WTC11 (cell line): ENCODE results near the gene KLHL25. TPM values are rescaled to one million over a fixed set of nuclear protein-coding genes. Genes with fewer than 3 reads are reported as not detected.
A peak's percentile ranks its signal among the peaks of the same experiment; 100 is the strongest.

Experiments
- ATAC-seq: fragments of 200-7000 bp; cut with Tn5 transposase; 2 replicates; pipeline ENCODE4 v1.10.0; 2021; ENCODE audit warnings: mild to moderate bottlenecking, moderate library complexity
- CTCF ChIA-PET: fragments of 300-600 bp; sonication (Branson Sonifier 250); formaldehyde crosslinking; loops from one replicate; lab custom pipeline; 2021; ENCODE audit warnings: antibody characterized with exemption; lab: Charles Lee
- POLR2A ChIA-PET: fragments of 350-600 bp; sonication (Branson Sonifier 250); formaldehyde crosslinking; loops from one replicate; lab custom pipeline; 2021; ENCODE audit warnings: antibody characterized with exemption; lab: Charles Lee
- DNase-seq: peaks from one replicate; pipeline ENCODE4 v3.0.0; 2021; ENCODE audit warnings: low spot score
- H3K27ac Mint-ChIP-seq: 2 replicates; pipeline ENCODE4 v1.8.0; 2021; ENCODE audit warnings: mixed read lengths
- H3K27me3 Mint-ChIP-seq: 2 replicates; pipeline ENCODE4 v1.8.0; 2021; ENCODE audit warnings: low read depth, mild to moderate bottlenecking, moderate library complexity, mixed read lengths
- H3K36me3 Mint-ChIP-seq: 2 replicates; pipeline ENCODE4 v1.8.0; 2021; ENCODE audit warnings: mixed read lengths
- H3K4me1 Mint-ChIP-seq: 2 replicates; pipeline ENCODE4 v1.8.0; 2022; ENCODE audit warnings: mixed read lengths
- H3K4me3 Mint-ChIP-seq: 2 replicates; pipeline ENCODE4 v1.8.0; 2021; ENCODE audit warnings: mild to moderate bottlenecking, moderate library complexity, mixed read lengths
- H3K9me3 Mint-ChIP-seq: 2 replicates; pipeline ENCODE4 v1.8.0; 2021; ENCODE audit warnings: mixed read lengths
- ESRRA ChIP-seq: sonication (generic); formaldehyde crosslinking; IDR thresholded peaks from 2 replicates; pipeline ENCODE4 v1.8.1; 2022; ENCODE audit warnings: mild to moderate bottlenecking, missing genetic modification reagents, borderline replicate concordance
- FOXP1 ChIP-seq: sonication (generic); formaldehyde crosslinking; IDR thresholded peaks from 2 replicates; pipeline ENCODE4 v1.8.0; 2022; ENCODE audit warnings: missing genetic modification reagents, mild to moderate bottlenecking, moderate library complexity, borderline replicate concordance
- IRF2 ChIP-seq: sonication (generic); formaldehyde crosslinking; IDR thresholded peaks from 2 replicates; pipeline ENCODE4 v1.8.0; 2022; ENCODE audit warnings: low read depth, missing genetic modification reagents, borderline replicate concordance
- MXD4 ChIP-seq: fragments of 250-450 bp; sonication (Bioruptor Pico); IDR thresholded peaks from 2 replicates; pipeline ENCODE4 v1.8.0; 2021; ENCODE audit warnings: mild to moderate bottlenecking, moderate library complexity, borderline replicate concordance
- SP1 ChIP-seq: sonication (generic); formaldehyde crosslinking; conservative IDR thresholded peaks from 2 replicates; pipeline ENCODE4 v1.8.1; 2022; ENCODE audit warnings: missing genetic modification reagents
- STAT6 ChIP-seq: sonication (generic); formaldehyde crosslinking; conservative IDR thresholded peaks from 2 replicates; pipeline ENCODE4 v1.8.1; 2023; ENCODE audit warnings: mild to moderate bottlenecking, low read depth, missing genetic modification reagents, moderate library complexity
- TEAD1 ChIP-seq: sonication (generic); formaldehyde crosslinking; IDR thresholded peaks from 2 replicates; pipeline ENCODE4 v1.8.0; 2022; ENCODE audit warnings: mild to moderate bottlenecking, missing genetic modification reagents
- ZNF138 ChIP-seq: sonication (generic); formaldehyde crosslinking; conservative IDR thresholded peaks from 2 replicates; pipeline ENCODE4 v1.8.1; 2022; ENCODE audit warnings: mild to moderate bottlenecking, moderate library complexity, missing genetic modification reagents
- ZNF263 ChIP-seq: sonication (generic); formaldehyde crosslinking; IDR thresholded peaks from 2 replicates; pipeline ENCODE4 v1.8.1; 2022; ENCODE audit warnings: low read depth, mild to moderate bottlenecking, moderate library complexity, missing genetic modification reagents
- ZNF317 ChIP-seq: sonication (generic); formaldehyde crosslinking; IDR thresholded peaks from 2 replicates; pipeline ENCODE4 v1.8.1; 2023; ENCODE audit warnings: low read depth, mild to moderate bottlenecking, moderate library complexity, missing genetic modification reagents, borderline replicate concordance
- ZNF671 ChIP-seq: fragments of 250-450 bp; sonication (Bioruptor Pico); IDR thresholded peaks from 2 replicates; pipeline ENCODE4 v1.8.0; 2021; ENCODE audit warnings: mild to moderate bottlenecking
- total RNA-seq: library from RNA; stranded (reverse); gene quantifications from 3 replicates; pipeline ENCODE4 v1.2.3, GENCODE V29; 2021
- TF ChIP-seq, protein P1 (sequence below): fragments of 250-450 bp; sonication (Bioruptor Pico); IDR thresholded peaks from 2 replicates; pipeline ENCODE4 v1.9.0; 2021; ENCODE audit warnings: moderate library complexity, mild to moderate bottlenecking, inconsistent platforms, borderline replicate concordance
- TF ChIP-seq, protein P2 (sequence below): fragments of 200-600 bp; IDR thresholded peaks from 2 replicates; pipeline ENCODE4 v1.8.0; 2022; ENCODE audit warnings: antibody characterized with exemption
- TF ChIP-seq, protein P3 (sequence below): sonication (generic); formaldehyde crosslinking; IDR thresholded peaks from 2 replicates; pipeline ENCODE4 v1.8.0; 2023; ENCODE audit warnings: missing genetic modification reagents
- TF ChIP-seq, protein P4 (sequence below): fragments of 250-450 bp; sonication (Bioruptor Pico); IDR thresholded peaks from 2 replicates; pipeline ENCODE4 v1.9.0; 2021; ENCODE audit warnings: mild to moderate bottlenecking, borderline replicate concordance
- TF ChIP-seq, protein P5 (sequence below): sonication (generic); formaldehyde crosslinking; IDR thresholded peaks from 2 replicates; pipeline ENCODE4 v1.8.0; 2022; ENCODE audit warnings: mild to moderate bottlenecking, missing genetic modification reagents

Gene KLHL25
- total RNA-seq, 1 experiment from 2014 or later: 14.1 TPM

- no peak for TF ChIP-seq STAT6 (CRISPR knock-in tag)
- TF ChIP-seq, all 79 proteins: peak for 2
Measured at GRCh38 chr15:85767785-85768529, 26.8 kb downstream of the KLHL25 start (continued).

- peak; percentile 54; the same call in 1 of the 2 replicates for TF ChIP-seq FOXP1 (CRISPR knock-in tag)
- TF ChIP-seq, protein P1, sequence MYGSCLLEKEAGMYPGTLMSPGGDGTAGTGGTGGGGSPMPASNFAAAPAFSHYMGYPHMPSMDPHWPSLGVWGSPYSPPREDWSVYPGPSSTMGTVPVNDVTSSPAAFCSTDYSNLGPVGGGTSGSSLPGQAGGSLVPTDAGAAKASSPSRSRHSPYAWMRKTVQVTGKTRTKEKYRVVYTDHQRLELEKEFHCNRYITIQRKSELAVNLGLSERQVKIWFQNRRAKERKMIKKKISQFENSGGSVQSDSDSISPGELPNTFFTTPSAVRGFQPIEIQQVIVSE (CRISPR knock-in tag): no peak
- Mint-ChIP-seq H3K4me1 (peaks cover 27% of the 10 kb centered on the region), H3K36me3 (peaks cover 15% of the 10 kb centered on the region; the same call in 1 of the 2 replicates), H3K27me3 (no peaks in the 10 kb centered on the region), H3K9me3 (no peaks in the 10 kb centered on the region), H3K27ac (peak overlapping the region; percentile 68), H3K4me3 (no peak overlapping the region)
- DNase-seq: peak; percentile 31
- POLR2A ChIA-PET: no interaction called here
- CTCF ChIA-PET: interaction anchor here (1.2 to 1.4 kb wide), 2 partner anchors 14 to 74 kb away, joined by 4 to 10 read pairs; no protein-coding TSS in a partner anchor
- peak; percentile 66 for ATAC-seq
Measured at GRCh38 chr15:85766001-85766831, 28.5 kb downstream of the KLHL25 start.

GRCh38 chr15:85764649-85765277, 30.0 kb downstream of the KLHL25 start:
- CTCF ChIA-PET: interaction anchor here (1.0 to 1.5 kb wide), 2 partner anchors 15 to 67 kb away, joined by 3 read pairs; no protein-coding TSS in a partner anchor
- H3K4me3 Mint-ChIP-seq: no peak overlapping the region
- TF ChIP-seq ZNF138 (CRISPR knock-in tag): no peak
- TF ChIP-seq ZNF317: no peak
- no peak for TF ChIP-seq MXD4 (CRISPR knock-in tag)
- TF ChIP-seq SP1: no peak
- TF ChIP-seq, protein P1 (CRISPR knock-in tag): no peak
- TF ChIP-seq, protein P2, sequence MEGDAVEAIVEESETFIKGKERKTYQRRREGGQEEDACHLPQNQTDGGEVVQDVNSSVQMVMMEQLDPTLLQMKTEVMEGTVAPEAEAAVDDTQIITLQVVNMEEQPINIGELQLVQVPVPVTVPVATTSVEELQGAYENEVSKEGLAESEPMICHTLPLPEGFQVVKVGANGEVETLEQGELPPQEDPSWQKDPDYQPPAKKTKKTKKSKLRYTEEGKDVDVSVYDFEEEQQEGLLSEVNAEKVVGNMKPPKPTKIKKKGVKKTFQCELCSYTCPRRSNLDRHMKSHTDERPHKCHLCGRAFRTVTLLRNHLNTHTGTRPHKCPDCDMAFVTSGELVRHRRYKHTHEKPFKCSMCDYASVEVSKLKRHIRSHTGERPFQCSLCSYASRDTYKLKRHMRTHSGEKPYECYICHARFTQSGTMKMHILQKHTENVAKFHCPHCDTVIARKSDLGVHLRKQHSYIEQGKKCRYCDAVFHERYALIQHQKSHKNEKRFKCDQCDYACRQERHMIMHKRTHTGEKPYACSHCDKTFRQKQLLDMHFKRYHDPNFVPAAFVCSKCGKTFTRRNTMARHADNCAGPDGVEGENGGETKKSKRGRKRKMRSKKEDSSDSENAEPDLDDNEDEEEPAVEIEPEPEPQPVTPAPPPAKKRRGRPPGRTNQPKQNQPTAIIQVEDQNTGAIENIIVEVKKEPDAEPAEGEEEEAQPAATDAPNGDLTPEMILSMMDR: no peak
- no peak for TF ChIP-seq ZNF671 (CRISPR knock-in tag)
- no peak for TF ChIP-seq IRF2 (CRISPR knock-in tag)
- TF ChIP-seq ZNF263 (CRISPR knock-in tag): no peak
- TF ChIP-seq, protein P3, sequence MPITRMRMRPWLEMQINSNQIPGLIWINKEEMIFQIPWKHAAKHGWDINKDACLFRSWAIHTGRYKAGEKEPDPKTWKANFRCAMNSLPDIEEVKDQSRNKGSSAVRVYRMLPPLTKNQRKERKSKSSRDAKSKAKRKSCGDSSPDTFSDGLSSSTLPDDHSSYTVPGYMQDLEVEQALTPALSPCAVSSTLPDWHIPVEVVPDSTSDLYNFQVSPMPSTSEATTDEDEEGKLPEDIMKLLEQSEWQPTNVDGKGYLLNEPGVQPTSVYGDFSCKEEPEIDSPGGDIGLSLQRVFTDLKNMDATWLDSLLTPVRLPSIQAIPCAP (CRISPR knock-in tag): no peak
- no peak for TF ChIP-seq ESRRA (CRISPR knock-in tag)
- TF ChIP-seq, protein P4, sequence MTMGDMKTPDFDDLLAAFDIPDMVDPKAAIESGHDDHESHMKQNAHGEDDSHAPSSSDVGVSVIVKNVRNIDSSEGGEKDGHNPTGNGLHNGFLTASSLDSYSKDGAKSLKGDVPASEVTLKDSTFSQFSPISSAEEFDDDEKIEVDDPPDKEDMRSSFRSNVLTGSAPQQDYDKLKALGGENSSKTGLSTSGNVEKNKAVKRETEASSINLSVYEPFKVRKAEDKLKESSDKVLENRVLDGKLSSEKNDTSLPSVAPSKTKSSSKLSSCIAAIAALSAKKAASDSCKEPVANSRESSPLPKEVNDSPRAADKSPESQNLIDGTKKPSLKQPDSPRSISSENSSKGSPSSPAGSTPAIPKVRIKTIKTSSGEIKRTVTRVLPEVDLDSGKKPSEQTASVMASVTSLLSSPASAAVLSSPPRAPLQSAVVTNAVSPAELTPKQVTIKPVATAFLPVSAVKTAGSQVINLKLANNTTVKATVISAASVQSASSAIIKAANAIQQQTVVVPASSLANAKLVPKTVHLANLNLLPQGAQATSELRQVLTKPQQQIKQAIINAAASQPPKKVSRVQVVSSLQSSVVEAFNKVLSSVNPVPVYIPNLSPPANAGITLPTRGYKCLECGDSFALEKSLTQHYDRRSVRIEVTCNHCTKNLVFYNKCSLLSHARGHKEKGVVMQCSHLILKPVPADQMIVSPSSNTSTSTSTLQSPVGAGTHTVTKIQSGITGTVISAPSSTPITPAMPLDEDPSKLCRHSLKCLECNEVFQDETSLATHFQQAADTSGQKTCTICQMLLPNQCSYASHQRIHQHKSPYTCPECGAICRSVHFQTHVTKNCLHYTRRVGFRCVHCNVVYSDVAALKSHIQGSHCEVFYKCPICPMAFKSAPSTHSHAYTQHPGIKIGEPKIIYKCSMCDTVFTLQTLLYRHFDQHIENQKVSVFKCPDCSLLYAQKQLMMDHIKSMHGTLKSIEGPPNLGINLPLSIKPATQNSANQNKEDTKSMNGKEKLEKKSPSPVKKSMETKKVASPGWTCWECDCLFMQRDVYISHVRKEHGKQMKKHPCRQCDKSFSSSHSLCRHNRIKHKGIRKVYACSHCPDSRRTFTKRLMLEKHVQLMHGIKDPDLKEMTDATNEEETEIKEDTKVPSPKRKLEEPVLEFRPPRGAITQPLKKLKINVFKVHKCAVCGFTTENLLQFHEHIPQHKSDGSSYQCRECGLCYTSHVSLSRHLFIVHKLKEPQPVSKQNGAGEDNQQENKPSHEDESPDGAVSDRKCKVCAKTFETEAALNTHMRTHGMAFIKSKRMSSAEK: no peak
- no peak for TF ChIP-seq TEAD1 (CRISPR knock-in tag)
- TF ChIP-seq, protein P5, sequence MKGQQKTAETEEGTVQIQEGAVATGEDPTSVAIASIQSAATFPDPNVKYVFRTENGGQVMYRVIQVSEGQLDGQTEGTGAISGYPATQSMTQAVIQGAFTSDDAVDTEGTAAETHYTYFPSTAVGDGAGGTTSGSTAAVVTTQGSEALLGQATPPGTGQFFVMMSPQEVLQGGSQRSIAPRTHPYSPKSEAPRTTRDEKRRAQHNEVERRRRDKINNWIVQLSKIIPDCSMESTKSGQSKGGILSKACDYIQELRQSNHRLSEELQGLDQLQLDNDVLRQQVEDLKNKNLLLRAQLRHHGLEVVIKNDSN: no peak

More at GRCh38 chr15:85764649-85765277, 30.0 kb downstream of the KLHL25 start:
- POLR2A ChIA-PET: no interaction called here
- DNase-seq (no peak), ATAC-seq (no peak)
- Mint-ChIP-seq H3K27ac (0 out of 2 replicates have a peak overlapping the region, but pooled peaks have one; percentile 23), H3K4me1 (peaks cover 27% of the 10 kb centered on the region), H3K36me3 (peaks cover 15% of the 10 kb centered on the region; the same call in 1 of the 2 replicates), H3K9me3 (no peaks in the 10 kb centered on the region), H3K27me3 (no peaks in the 10 kb centered on the region)
